Erythroblast (primary cell): ENCODE results near the gene PRKCZ.

Experiments
- GATA1 ChIP-seq: IDR thresholded peaks from 2 replicates; pipeline ENCODE4 v1.6.1; 2011; ENCODE audit warnings: low read depth, mild to moderate bottlenecking, control low read depth, low read length, moderate library complexity
- POLR2A ChIP-seq: IDR thresholded peaks from 2 replicates; pipeline ENCODE4 v1.6.1; 2011; ENCODE audit warnings: mild to moderate bottlenecking, low read length

DNA sequence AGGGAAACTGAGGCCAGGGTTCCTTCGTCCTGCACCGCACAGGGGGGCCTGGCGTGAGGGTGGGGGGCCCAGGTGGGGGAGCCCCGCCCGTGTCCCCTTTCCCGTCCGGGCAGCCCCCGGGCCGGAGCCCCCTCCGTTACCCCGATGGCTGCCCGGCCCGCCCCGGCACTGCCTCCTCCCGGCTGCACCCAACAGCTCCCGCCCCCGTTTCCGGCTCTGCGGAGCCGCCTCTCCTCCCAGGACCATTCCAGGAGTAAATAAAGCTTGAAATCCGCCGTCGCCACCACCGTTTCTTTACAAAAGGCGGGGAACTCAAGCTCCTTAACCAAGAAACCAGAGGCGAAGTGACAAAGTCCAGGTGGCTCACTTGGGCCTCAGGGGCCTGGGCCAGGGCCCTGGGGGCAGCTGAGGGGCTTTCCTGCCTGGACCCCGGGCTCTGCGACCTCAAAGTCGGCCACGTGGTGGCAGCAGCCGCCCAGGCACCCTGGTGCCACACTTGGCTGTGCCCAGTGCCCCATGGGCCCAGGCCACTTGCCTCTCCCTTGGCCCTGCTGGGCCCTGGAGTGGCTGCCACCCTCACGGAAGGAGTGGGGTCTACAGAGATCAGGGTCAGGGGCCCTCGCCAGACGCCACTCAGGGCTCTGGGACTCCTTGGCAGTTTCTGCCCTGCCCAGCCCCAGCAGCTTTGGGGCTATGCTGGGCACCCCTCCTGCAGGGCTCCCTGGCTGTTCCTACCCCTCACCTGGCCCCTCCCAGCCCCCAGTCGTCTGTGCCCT is 144.9 kb downstream of the PRKCZ start:
- TF ChIP-seq POLR2A: no peak
- no peak for TF ChIP-seq GATA1
